DMS53 (cell line): Measurements from ENCODE around the gene ZHX3.

Source experiments
- DNase-seq: peaks from one replicate; lab custom pipeline; 2025; lab: John Stamatoyannopoulos, UW

The ZHX3 gene

GRCh38 chr20:41185013-41185757, 132.3 kb downstream of the ZHX3 start:
- DNase-seq: no peak

GRCh38 chr20:41183831-41184230, 133.7 kb downstream of the ZHX3 start:
- no peak for DNase-seq

- DNase-seq: no peak
Measured at GRCh38 chr20:41183391-41183790, 134.1 kb downstream of the ZHX3 start.

GRCh38 chr20:41182296-41183212, 135.0 kb downstream of the ZHX3 start:
- DNase-seq: no peak

GRCh38 chr20:41181567-41181966, 136.0 kb downstream of the ZHX3 start:
- no peak for DNase-seq

- DNase-seq: no peak
Measured at GRCh38 chr20:41180599-41181333, 136.8 kb downstream of the ZHX3 start.

- DNase-seq: no peak
Measured at GRCh38 chr20:41179961-41180360, 137.6 kb downstream of the ZHX3 start.

- no peak for DNase-seq
Measured at GRCh38 chr20:41178904-41179432, 138.6 kb downstream of the ZHX3 start.

GRCh38 chr20:41178495-41178894, 139.0 kb downstream of the ZHX3 start:
- DNase-seq: no peak

GRCh38 chr20:41177636-41178035, 139.9 kb downstream of the ZHX3 start:
- no peak for DNase-seq

- DNase-seq: no peak
Measured at GRCh38 chr20:41176711-41177552, 140.6 kb downstream of the ZHX3 start.

- DNase-seq: no peak
Measured at GRCh38 chr20:41175727-41176330, 141.7 kb downstream of the ZHX3 start.

GRCh38 chr20:41175201-41175651, 142.3 kb downstream of the ZHX3 start:
- DNase-seq: no peak

- no peak for DNase-seq
Measured at GRCh38 chr20:41174782-41175181, 142.7 kb downstream of the ZHX3 start.

GRCh38 chr20:41174373-41174772, 143.2 kb downstream of the ZHX3 start:
- no peak for DNase-seq

GRCh38 chr20:41173791-41174341, 143.7 kb downstream of the ZHX3 start:
- DNase-seq: no peak

- DNase-seq: peak; percentile 82
Measured at GRCh38 chr20:41173161-41173721, 144.3 kb downstream of the ZHX3 start.

GRCh38 chr20:41172296-41173140, 145.0 kb downstream of the ZHX3 start:
- no peak for DNase-seq

- no peak for DNase-seq
Measured at GRCh38 chr20:41171736-41172295, 145.7 kb downstream of the ZHX3 start.
